ENCODE results near the gene PDE6D.

DNA sequence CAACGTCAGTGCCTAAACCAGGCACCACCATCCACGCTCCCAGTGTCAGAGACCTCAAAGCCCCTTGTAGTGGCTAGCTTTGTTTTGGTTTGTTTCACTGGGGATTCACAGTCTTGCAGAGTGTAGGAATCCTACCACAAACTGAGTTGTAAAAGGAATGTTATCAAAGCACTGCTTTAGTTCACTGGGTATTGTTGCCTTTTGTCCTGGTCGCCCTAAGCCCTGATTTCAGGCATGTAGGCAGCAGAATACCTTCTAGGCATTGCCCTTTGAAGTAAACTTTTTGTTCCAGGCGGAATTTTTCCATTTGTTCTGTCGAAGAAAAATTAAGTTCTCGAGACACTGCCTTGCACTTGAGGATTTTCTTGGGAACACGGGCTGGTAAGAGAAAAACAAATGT lies 43.3 kb downstream of the PDE6D start:
- no peak for TF ChIP-seq CTCF (IDR thresholded peaks at IDR 0.05)
- TF ChIP-seq EZH2 (IDR thresholded peaks at IDR 0.05; ENCODE audit: borderline replicate concordance, insufficient read depth, low read depth, low read length, poor library complexity, severe bottlenecking) = no peak
